Renal pelvis (tissue), 4 donors: ENCODE results near the gene KCNMA1. TPM values are rescaled to one million over a fixed set of nuclear protein-coding genes. Genes with fewer than 3 reads are reported as not detected.
"Not testable (repeated sequence)": the region's sequence is repeated elsewhere in the genome, so short reads cannot be mapped to it uniquely, and the experiment has no call there.

ENCODE experiments used
- DNase-seq: peaks from one replicate; pipeline ENCODE4 v3.0.0-alpha.2; 2013
- polyA plus RNA-seq, 3 donors: library from polyadenylated mRNA; unstranded; fragments of 120-200 nt; gene quantifications; one replicate each; pipeline ENCODE4 v1.2.1, GENCODE V29; 2013; ENCODE audit not compliant: insufficient read length in 3 of 3

Gene KCNMA1
- polyA plus RNA-seq, 3 donors: 3.2 to 3.9 (median 3.4) TPM

DNA sequence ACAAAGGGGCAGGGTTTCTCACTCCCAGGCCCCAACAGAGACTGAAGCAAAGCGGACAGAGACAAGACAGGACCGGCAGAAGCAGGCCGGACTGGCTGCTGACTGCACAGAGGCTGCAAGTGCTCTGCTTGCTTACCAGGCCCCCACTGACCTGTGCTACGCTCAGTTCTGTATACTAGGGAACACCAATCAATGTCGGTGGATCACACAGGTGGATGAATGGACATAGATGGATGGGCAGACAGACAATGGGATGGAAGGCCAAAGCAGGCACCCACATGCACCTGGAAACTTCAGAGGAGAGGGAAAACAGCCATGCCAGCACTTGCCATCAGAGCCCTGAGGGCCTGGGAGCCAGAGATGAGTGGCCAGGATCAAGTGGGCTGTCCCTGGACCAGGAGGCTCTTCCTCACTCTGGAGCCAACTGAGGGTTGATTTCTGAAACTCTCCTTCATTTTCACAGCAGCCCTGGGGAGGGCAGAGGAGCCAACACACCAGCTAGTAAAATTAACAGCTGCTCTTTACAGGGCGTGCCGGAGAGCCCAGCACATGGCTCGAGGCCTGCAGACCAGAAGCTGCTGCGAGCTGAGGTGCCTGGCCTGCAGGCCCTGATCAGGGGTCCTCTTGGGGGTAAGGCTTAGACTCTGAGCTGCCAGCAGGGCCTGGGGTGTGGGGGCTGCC lies 243.6 kb downstream of the KCNMA1 start:
- DNase-seq: no peak

DNA sequence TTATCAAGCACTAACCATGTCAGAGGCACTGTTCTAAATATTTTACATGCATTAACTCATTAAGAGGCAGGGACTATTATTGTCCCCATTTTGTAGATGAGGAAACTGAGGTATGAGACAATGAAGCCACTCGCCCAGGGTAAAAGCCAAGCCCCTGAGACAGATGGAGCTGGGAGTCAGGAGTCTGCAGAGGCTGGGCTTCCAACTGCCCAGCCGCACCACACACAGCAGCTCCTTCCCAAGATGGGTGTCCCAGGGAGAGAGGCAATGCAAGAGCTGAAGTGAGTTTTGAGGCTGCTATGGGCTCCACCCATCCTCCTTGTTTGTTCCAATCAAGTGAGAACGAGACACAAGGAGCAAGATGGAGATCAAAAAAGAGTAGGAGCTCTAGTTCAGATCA lies 244.2 kb downstream of the KCNMA1 start:
- DNase-seq: no peak

DNA sequence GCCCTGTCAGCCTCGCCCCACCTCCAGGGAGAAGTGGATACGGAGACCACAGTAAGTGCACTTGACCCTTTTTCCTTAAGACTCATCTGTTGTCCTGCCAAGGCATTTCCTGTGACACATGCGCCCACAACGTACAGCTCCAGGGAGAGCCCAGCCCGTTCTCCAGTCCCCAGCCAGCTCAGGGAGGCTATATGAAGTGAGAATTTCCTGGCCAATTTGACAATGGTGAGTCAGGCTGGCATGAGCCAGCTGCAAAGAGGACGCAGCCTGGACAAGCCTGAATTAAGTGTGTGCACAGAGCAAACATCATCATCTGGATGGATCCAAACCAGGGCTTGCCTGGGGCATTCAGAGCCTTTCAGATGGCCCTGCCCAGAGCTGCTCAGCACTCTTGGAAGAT lies 244.8 kb downstream of the KCNMA1 start:
- DNase-seq: no peak

DNA sequence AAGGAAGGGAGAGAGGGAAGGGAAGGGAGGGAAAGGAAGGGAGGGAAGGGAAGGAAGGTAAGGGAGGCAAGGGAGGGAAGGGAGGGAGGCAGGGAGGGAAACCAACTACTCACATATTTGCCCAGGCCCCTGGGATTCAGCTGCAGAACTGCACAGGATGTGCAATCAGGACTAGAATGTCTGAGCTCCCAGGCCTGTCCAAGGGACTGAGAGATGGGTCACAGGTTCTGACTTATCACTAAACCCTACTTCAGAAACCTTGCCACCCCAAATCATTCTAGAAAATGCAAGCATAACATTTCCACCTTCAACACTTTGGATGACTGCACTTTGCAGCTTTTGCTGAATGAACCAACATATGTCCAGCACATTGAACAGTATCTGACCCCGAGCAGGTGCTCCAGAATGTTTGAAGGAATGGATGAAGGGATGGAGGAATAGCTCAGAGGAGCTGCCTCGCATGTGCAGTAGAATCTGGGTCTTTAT lies 245.3 kb downstream of the KCNMA1 start:
- DNase-seq: no peak

DNA sequence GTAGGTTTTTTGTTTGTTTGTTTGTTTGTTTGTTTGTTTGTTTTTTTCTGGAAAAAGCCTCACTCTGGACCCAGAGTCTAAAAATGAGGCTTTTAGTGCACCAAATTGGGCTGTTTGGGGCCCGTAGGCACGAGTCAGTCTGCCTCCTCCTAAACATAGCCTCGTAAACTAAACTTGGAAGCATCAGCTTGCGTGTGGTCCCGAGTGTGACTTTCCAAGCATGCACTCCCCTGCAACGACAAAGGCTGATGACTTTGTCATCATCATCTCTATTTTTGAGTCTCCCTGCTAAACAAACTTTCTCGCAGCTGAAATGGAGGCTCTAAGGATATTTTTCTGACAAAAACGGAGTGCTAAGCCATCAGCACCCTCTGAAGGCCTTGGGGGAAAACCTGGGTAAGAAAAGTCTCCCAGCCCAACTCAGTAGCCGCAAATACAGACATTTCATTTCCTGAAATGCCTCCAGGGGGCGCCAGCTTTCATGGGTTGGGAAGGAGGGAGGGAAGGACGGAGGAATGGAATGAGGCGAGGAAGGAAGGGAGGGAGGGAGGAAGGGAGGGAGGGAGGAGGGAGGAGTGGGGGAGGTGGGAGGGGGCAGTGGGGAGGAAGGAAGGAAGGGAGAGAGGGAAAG lies 245.9 kb downstream of the KCNMA1 start:
- DNase-seq: peak; percentile 84

DNA sequence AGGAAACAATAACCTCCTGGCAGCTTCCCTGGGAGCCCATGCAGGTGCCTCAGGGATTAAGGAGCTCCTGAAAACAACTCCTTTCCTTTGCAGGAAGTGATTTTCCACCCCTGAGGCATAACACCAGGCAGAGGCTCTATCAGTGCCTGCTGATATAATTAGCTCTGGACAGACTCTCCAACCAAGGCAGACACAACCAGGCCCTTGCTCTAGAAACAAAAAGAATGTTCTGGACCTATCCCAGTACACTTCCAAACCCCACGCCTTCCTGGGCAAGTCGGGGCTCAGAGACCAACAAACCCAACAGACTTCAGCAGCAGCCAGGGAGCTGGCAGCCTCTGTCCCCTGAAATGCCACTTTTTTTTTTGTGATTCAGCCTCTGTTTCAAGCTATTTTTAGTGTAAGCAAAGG lies 247.1 kb downstream of the KCNMA1 start:
- no peak for DNase-seq

DNA sequence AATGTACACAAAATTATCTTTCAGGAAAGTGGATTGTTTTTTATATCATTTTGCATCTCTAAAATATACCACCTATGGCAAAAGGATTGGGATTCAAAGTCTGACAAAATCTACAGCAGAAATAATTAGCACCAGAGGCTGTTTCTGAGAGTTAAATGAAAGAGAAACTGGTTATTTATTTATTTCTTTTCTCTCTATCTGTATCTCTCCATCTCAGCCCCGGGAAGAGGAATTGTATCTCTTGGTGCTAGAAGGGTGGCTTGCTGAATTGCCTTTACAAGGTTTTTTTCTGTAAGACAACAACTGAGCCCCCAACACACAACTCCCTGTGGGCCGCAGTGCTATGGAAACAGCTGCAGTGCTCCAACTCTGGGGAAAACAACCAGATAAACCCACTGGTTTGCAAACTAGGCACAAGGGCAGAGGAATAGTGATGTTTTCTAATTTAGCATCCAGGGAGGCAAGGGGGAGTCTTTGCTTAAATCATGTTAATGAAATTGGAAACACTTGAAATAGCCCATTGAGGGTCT lies 249.0 kb downstream of the KCNMA1 start:
- no peak for DNase-seq

DNA sequence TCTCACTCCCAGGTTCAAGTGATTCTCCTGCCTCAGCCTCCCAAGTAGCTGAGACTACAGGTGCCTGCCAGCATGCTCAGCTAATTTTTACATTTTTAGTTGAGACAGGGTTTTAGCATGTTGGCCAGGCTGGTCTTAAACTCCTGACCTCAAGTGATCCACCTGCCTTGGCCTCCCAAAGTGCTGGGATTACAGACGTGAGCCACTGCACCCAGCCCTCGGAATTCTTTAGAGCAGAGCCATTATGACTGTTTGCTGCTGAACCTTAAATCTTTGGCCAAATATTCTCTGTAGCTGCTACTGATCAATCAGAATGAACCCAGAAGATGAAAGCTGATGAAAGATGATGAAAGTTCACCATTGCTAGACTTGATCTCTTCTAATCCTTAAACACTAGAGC lies 249.9 kb downstream of the KCNMA1 start:
- DNase-seq: not testable (repeated sequence)

DNA sequence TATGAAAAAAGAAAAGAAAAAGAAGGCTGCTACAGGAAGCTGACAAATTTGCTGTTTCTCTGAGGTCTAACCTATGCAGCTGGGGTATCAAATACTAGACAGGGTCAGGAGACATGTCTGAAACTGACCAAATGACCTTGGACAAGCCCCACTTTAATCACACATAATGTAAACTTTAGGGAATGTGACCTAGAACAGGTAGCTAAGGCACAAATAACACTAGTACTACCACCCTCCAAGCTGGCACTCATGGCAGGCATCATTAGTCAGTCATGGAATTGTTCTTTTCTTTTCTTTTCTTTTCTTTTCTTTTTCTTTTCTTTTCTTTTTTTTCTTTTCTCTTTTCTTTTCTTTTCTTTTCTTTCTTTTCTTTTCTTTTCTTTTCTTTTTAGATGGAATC lies 250.4 kb downstream of the KCNMA1 start:
- DNase-seq: no peak

DNA sequence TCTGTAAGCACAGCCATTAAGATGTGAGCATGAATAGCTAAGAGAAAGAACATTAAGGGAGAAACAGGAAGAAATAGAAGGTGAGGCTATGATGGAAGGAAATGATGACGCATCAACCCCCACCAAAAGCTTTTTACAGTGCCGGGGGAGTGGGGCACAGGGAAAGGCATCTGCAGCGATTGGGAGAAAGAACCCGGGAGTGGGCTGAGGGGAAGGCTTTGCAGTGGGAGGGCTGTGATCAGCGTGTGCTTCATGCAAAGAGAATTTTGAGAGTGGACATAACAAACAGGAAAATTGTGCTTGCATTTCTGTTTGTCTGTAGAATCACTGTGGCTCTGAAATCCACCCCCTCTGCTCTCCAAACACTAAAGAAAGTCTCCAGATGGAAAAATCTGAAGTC lies 250.8 kb downstream of the KCNMA1 start:
- no peak for DNase-seq

DNA sequence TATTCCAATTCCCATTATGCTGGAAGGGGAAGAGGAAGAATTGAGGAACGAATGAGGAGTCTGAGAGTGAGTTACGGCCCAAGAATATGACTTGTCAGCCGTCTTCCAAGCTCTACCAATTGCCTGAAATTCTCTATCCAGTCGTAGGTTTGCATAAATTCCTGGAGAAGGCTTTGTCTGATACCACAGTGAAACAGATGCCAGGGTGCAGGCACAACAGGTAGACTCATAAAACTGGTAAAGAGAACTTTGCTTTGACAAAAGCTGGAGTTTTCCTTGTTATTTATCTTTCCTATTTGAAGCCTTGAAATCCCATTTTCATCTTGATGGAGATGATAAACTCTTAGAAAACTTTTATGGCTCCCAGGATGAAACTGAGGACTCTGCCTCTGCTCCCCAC lies 251.2 kb downstream of the KCNMA1 start:
- no peak for DNase-seq

DNA sequence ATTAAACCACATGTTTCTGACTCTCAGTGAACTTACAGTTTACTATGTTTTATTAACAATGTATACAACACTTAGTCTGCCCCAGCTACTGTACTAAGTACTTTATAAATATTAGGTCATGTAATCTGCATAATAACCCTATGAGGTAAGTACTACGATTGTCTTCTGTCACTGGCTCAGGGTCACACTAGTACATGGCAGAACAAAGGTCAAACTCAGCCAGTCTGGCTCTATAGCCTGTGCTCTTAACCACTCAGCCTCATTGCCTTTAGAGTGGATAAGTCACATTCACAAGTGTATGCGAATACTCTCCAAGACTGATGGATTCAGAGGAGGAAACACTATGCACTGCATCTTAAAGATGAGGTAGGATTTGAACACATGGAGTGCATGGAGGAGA lies 252.3 kb downstream of the KCNMA1 start:
- DNase-seq: no peak

DNA sequence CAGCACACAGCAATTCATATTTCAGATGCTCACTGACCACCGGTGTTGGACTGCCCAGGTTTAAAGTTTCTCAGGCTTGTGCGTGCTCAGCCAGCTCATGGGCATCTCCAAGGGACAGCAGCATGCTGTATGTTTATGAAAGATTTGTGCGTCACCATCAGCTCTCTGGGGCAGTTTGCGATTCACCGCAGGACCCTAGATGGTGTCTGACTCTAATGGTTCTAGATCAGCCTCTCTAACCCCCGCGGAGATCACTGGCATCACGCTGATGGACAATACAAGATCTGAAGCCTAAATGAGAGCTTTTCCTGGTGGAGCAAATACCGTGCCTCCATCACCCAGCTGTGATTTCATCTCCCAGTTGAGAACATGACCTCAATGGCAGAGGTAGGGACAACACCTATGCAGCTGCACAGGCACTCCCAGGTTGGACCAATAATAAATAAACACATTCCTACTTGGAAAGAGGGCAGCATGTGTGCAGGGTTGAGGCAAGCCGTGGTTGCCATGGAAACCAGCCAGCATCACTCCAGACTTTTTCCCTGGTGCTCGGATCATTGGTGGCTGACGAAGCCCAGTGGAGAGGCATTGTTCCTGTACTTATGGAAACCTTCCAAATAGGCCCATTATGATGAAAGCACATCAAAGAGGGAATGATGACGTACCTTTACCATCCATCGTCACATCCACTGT lies 253.6 kb downstream of the KCNMA1 start:
- DNase-seq: no peak

DNA sequence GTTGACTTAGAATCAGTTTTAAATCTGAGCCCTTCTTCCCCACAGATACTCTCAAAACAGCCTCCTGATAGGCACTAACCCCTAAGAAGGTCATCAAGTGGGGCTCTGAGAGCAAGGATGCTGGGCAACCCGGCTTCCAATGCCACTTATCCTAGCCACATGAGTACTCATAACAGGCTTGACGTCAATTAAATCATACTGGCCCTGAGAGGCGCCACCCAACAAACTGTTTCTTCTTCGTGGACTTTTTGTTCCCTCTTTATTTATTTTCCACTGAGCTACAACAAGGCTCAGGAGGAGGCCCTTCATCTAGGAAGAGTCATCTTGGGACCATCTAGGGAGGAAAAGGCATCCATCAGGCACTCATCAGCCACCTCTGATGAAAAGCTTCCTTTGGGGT lies 255.9 kb downstream of the KCNMA1 start:
- no peak for DNase-seq

DNA sequence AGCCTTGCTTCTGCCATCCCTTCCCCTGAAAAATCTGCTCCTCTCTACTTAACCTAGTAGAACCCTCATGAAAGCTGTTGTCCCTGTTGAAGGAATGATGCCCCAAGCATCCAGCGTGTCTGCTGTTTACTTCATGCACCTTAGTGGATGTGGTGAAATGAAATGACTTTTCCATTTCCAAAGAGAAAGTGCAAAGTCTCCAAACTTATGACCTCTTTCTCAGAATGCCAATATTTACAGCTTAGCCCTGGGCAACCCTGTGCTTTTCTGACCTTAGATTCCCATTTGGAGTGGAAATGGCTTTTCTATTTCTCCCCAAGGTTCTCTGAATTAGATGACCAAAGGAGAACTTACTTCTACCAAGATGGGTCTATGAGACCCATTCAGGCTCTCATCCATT lies 256.9 kb downstream of the KCNMA1 start:
- DNase-seq: no peak

DNA sequence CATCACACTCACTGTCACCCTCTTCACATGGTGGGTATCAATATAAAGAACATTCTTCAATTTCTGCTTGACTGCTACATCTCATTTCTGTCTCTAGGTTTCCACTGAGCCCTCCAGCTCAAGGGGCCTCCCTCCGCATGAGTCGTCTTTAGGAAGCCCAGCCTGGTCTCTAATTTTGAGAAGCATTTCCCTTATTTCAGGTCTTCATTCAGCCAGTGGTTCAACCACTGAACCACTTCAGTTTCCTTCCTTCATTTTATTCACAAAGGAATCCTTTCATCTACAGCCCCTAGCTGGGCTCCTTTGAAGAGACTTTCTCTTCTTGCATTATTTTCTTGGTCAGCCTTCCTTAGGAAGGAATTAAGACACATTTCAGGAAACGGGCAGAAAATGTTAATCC lies 257.4 kb downstream of the KCNMA1 start:
- no peak for DNase-seq

DNA sequence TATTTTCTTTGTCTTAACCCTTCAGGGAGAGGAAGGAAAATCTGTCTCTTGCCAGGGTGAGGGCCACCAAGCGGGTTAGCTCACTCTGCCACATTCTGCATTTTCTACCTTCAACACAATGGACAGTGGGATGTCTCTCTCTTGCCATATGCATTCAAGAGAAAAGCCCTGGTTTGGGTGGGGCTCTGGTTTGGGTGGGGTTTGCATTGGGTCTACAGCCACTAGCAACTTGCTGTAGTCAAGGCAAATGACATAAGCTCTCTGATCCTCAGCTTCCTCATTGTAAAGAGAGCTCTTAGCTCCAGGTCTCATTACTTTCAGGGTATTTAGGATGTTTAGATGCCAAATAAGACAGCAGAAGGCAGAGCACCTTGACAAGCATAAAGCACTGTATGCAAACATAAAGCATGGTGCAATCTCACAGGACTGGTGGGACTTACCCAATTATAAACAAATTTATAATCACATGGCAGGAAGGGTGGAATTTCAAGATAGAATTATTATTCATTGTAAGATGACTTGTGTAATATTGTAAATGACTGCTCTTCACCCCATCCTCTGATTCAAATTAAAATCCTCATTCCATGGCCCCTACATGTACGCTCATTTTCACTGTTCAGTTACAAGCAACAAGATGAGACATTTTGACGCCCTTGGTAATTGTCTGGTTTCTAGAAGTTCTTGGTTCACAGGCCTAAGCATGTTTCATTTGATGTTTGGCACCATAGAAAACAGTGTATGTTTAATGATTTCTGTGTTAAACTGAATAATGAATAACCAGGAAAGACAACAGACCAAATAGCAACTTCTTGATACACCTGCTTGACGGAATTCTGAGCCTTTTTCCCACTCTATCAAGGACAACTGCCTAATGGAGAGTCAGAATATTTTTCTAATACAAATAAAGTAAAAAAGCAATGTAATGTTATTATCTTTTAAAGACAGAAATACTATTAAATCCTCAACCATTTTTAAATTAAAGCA lies 258.9 kb downstream of the KCNMA1 start:
- no peak for DNase-seq

DNA sequence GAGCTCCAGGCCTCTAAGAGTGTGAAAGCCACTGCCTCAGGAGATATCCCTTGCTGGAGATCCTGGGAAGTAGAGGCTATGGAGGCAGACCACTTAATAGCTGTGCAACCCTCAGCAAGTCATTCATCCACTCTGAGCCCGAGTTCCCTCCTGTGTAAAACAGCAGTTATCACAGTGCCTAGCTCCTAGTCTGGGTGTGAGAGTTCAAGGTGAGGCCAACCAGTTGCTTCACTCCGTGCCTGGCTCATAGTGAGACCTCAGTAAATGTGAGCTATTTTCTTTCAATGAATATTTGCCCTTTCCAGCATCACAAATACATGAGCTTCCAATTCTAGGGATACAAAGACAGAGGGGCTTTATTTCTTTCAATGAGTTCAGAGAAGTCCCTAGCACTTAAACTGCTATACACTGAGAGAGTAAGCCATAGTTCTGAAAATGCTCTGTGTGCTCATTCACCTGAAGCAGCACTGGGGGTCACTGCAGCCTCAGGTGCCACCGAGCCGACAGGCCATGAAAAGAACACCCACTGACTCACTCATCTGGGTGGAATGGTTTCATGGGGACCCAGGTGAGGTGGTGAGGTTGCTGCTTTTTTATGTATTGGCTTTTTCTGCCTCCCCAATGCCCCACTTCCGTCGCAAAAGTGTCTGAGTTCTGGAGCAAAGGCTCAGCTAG lies 259.8 kb downstream of the KCNMA1 start:
- DNase-seq: no peak

DNA sequence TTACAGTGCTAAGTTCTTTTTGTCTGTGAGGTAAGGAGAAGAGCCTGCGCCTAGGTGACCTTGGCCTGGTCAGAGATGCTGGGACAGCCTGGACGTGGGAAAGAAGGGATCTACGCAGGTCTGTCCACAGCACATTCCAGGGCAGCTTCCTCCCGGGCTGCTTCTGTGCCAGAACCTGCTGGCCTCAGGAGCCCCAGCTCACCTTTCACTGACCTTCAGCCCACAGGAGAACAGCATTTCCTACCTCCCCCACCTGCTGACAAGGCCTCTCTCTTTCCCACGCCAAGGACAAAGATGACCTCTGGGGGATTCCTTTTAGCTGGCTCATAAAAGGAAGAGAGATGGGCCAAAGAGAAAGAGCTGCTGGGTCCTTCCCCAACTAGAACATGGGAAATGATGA lies 260.6 kb downstream of the KCNMA1 start:
- no peak for DNase-seq

DNA sequence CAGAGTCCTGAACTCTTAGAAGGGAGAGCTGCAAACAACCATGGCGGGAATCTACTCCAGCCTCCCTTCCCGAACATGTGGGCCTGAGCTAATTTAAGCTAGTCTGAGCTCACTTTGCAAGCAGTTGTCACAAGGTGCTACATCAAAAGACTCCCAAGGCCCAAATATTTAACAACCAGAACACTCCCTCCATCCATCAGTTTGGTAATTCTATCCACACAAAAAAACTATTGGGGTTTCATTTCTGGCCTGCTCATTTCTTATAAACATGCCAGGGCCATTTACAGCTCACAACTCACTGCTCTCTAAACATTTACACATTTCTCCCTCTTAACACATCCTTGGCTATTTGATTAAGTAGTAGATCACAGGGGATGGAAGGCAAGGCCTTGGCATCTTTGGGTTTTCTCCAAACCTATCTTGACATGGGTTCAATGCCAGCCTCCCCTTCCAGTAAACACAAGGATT lies 263.4 kb downstream of the KCNMA1 start:
- peak; percentile 43 for DNase-seq
